HG03280 (cell line): ENCODE measurements around the gene SOX5.
"Not testable (repeated sequence)": the region's sequence is repeated elsewhere in the genome, so short reads cannot be mapped to it uniquely, and the experiment has no call there.

Source experiments
- ATAC-seq: cut with Tn5 transposase; IDR thresholded peaks from one replicate; pipeline ENCODE4 v1.9.1; 2021; ENCODE audit warnings: mild to moderate bottlenecking, moderate library complexity; ENCODE audit not compliant: unreplicated experiment

Gene SOX5

GRCh38 chr12:23760495-23760894, 189.0 kb downstream of the SOX5 start:
- ATAC-seq, result no peak

- ATAC-seq, result no peak
Observed at GRCh38 chr12:23758608-23759007, 190.9 kb downstream of the SOX5 start.

- no peak for ATAC-seq
Observed at GRCh38 chr12:23757541-23757962, 191.9 kb downstream of the SOX5 start.

GRCh38 chr12:23756416-23756815, 193.1 kb downstream of the SOX5 start:
- no peak for ATAC-seq

GRCh38 chr12:23753628-23754365, 195.7 kb downstream of the SOX5 start:
- no peak for ATAC-seq

GRCh38 chr12:23752245-23752644, 197.2 kb downstream of the SOX5 start:
- no peak for ATAC-seq

GRCh38 chr12:23751641-23752040, 197.8 kb downstream of the SOX5 start:
- no peak for ATAC-seq

GRCh38 chr12:23750923-23751322, 198.5 kb downstream of the SOX5 start:
- ATAC-seq, result no peak

- ATAC-seq, result no peak
Observed at GRCh38 chr12:23744696-23745095, 204.8 kb downstream of the SOX5 start.

- ATAC-seq, result no peak
Observed at GRCh38 chr12:23742574-23742973, 206.9 kb downstream of the SOX5 start.

GRCh38 chr12:23731493-23731892, 218.0 kb downstream of the SOX5 start:
- no peak for ATAC-seq

- no peak for ATAC-seq
Observed at GRCh38 chr12:23731035-23731434, 218.4 kb downstream of the SOX5 start.

GRCh38 chr12:23729359-23729758, 220.1 kb downstream of the SOX5 start:
- no peak for ATAC-seq

- ATAC-seq, result no peak
Observed at GRCh38 chr12:23726646-23727045, 222.8 kb downstream of the SOX5 start.

GRCh38 chr12:23722655-23723054, 226.8 kb downstream of the SOX5 start:
- ATAC-seq, result no peak

GRCh38 chr12:23721268-23721667, 228.2 kb downstream of the SOX5 start:
- ATAC-seq, result no peak

GRCh38 chr12:23719493-23719892, 230.0 kb downstream of the SOX5 start:
- ATAC-seq, result no peak

- not testable (repeated sequence) for ATAC-seq
Observed at GRCh38 chr12:23710361-23710760, 239.1 kb downstream of the SOX5 start.

- no peak for ATAC-seq
Observed at GRCh38 chr12:23708185-23708837, 241.2 kb downstream of the SOX5 start.

- ATAC-seq, result no peak
Observed at GRCh38 chr12:23707270-23707669, 242.2 kb downstream of the SOX5 start.

- no peak for ATAC-seq
Observed at GRCh38 chr12:23704992-23705943, 244.2 kb downstream of the SOX5 start.
